Mammary epithelial cell (primary cell): ENCODE measurements around the gene IMPG2.

Source experiments
- EZH2 ChIP-seq: IDR thresholded peaks from 2 replicates; pipeline ENCODE4 v1.6.1; 2012; ENCODE audit warnings: low read length, inconsistent platforms, borderline replicate concordance
- TF ChIP-seq, protein P1 (sequence below), 2 donors: IDR thresholded peaks in 1 of 2; conservative IDR thresholded peaks in 1 of 2; 2 replicates each; pipeline ENCODE4 v1.5.1; 2011 to 2012; ENCODE audit warnings: inconsistent platforms in 2 of 2, low read length in 2 of 2, mild to moderate bottlenecking in 2 of 2, control low read depth in 1 of 2, low read depth in 1 of 2; ENCODE audit not compliant: insufficient read depth in 1 of 2; ENCODE audit errors: extremely low read depth in 1 of 2

DNA sequence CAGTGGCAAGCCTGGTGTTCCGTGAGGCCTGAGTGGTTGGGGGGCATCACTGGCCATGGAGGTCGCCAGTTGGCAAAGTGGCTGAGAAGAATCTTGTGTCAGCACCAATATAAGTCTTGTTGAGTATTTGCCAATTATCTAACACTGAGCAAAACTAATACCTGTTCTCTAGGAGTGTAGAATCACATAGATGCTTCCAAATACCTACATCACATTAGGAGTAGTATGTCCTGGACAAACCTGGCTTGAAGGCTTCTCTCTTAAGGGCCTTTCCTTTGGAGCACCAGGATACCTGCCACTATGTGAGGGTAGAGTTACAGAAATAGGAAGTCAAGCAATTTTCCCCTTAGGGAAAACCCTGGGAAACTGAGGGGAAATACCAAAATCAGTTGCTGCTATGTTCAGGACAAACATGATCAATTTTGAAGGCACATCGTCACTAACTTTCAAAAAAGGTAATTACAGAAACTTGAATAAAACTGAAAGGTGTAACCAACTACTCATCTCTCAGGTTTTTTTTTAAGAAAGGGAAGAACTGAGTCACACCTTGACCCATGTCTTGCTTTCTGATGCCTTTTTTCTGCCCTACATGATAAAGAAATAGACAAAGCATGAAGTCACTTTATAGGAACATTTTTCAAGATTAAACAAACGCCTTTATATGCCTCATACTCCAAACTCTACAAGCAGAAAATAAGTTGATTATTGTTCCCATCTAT lies 100.4 kb downstream of the IMPG2 start:
- TF ChIP-seq, protein P1, sequence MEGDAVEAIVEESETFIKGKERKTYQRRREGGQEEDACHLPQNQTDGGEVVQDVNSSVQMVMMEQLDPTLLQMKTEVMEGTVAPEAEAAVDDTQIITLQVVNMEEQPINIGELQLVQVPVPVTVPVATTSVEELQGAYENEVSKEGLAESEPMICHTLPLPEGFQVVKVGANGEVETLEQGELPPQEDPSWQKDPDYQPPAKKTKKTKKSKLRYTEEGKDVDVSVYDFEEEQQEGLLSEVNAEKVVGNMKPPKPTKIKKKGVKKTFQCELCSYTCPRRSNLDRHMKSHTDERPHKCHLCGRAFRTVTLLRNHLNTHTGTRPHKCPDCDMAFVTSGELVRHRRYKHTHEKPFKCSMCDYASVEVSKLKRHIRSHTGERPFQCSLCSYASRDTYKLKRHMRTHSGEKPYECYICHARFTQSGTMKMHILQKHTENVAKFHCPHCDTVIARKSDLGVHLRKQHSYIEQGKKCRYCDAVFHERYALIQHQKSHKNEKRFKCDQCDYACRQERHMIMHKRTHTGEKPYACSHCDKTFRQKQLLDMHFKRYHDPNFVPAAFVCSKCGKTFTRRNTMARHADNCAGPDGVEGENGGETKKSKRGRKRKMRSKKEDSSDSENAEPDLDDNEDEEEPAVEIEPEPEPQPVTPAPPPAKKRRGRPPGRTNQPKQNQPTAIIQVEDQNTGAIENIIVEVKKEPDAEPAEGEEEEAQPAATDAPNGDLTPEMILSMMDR (conservative IDR thresholded peaks at IDR 0.05 in 1 of 2, IDR thresholded peaks at IDR 0.05 in 1 of 2; ENCODE audit: extremely low read depth in 1 of 2, insufficient read depth in 1 of 2, low read depth in 1 of 2, low read length in 2 of 2): no peak
- TF ChIP-seq EZH2: no peak
